Measurements from ENCODE around the gene MCEMP1. TPM values are rescaled to one million over a fixed set of nuclear protein-coding genes. Genes with fewer than 3 reads are reported as not detected.

The MCEMP1 gene
- total RNA-seq, 4 donors from 2014 or later: 0.67 TPM; not detected in 3

- no peak for TF ChIP-seq CTCF (IDR thresholded peaks at IDR 0.05)
- TF ChIP-seq POLR2A (IDR thresholded peaks at IDR 0.05): no peak
- H3K4me1 ChIP-seq: peaks cover 0 to 2% of the 10 kb centered on the region in 2 donors
- no peaks in the 10 kb centered on the region for H3K36me3 ChIP-seq
- intact Hi-C loops (cut with DNase I; ENCODE audit: low total_unique reads): no loop called here
- H3K27ac ChIP-seq: no peak overlapping the region
- DNase-seq: no peak
- no peak overlapping the region for H3K4me3 ChIP-seq
- peaks cover 0 to 4% of the 10 kb centered on the region in 2 donors for H3K27me3 ChIP-seq
- H3K9me3 ChIP-seq: no peaks in the 10 kb centered on the region
These were observed 10.3 kb downstream of the MCEMP1 start for GRCh38 chr19:7687177-7687576.

GRCh38 chr19:7689165-7689564 lies 12.3 kb downstream of the MCEMP1 start:
- Histone ChIP-seq H3K27ac (no peak overlapping the region), H3K27me3 (peaks cover 0 to 4% of the 10 kb centered on the region in 2 donors), H3K36me3 (no peaks in the 10 kb centered on the region), H3K4me3 (no peak overlapping the region), H3K4me1 (no peaks in the 10 kb centered on the region), H3K9me3 (no peaks in the 10 kb centered on the region)
- TF ChIP-seq POLR2A (IDR thresholded peaks at IDR 0.05): no peak
- no peak for TF ChIP-seq CTCF (IDR thresholded peaks at IDR 0.05)
- intact Hi-C loops (cut with DNase I; ENCODE audit: low total_unique reads): no loop called here
- DNase-seq: no peak

GRCh38 chr19:7690779-7691258 lies 13.9 kb downstream of the MCEMP1 start:
- no peaks in the 10 kb centered on the region for H3K4me1 ChIP-seq
- no peaks in the 10 kb centered on the region for H3K36me3 ChIP-seq
- H3K9me3 ChIP-seq: no peaks in the 10 kb centered on the region
- H3K27ac ChIP-seq: no peak overlapping the region
- H3K27me3 ChIP-seq: peaks cover 0 to 4% of the 10 kb centered on the region in 2 donors
- DNase-seq: no peak
- TF ChIP-seq POLR2A (IDR thresholded peaks at IDR 0.05) (no peak), CTCF (IDR thresholded peaks at IDR 0.05) (no peak)
- intact Hi-C loops (cut with DNase I; ENCODE audit: low total_unique reads): no loop called here
- H3K4me3 ChIP-seq: no peak overlapping the region

- intact Hi-C loops (cut with DNase I; ENCODE audit: low total_unique reads): no loop called here
- no peaks in the 10 kb centered on the region for H3K36me3 ChIP-seq
- H3K4me3 ChIP-seq: no peak overlapping the region
- no peak overlapping the region for H3K27ac ChIP-seq
- TF ChIP-seq CTCF (IDR thresholded peaks at IDR 0.05) (no peak), POLR2A (IDR thresholded peaks at IDR 0.05) (no peak)
- peaks cover 0 to 4% of the 10 kb centered on the region in 2 donors for H3K27me3 ChIP-seq
- H3K4me1 ChIP-seq: no peaks in the 10 kb centered on the region
- DNase-seq: no peak
- no peaks in the 10 kb centered on the region for H3K9me3 ChIP-seq
These were observed 14.6 kb downstream of the MCEMP1 start for GRCh38 chr19:7691497-7691896.

- H3K27me3 ChIP-seq: peaks cover 0 to 4% of the 10 kb centered on the region in 2 donors
- no peak overlapping the region for H3K27ac ChIP-seq
- no peaks in the 10 kb centered on the region for H3K4me1 ChIP-seq
- no peaks in the 10 kb centered on the region for H3K36me3 ChIP-seq
- intact Hi-C loops (cut with DNase I; ENCODE audit: low total_unique reads): no loop called here
- no peak overlapping the region for H3K4me3 ChIP-seq
- TF ChIP-seq CTCF (IDR thresholded peaks at IDR 0.05) (no peak), POLR2A (IDR thresholded peaks at IDR 0.05) (no peak)
- no peaks in the 10 kb centered on the region for H3K9me3 ChIP-seq
- no peak for DNase-seq
These were observed 15.7 kb downstream of the MCEMP1 start for GRCh38 chr19:7692417-7693088.
